GM18526 (cell line): ENCODE data around the gene TMEM107.

Experiments used
- POLR2A ChIP-seq: IDR thresholded peaks from 3 replicates; pipeline ENCODE4 v1.6.1; 2011; ENCODE audit not compliant: insufficient read length; ENCODE audit errors: extremely low read depth

TMEM107 gene

GRCh38 chr17:8176197-8176940, at the start of gene TMEM107:
TSS of gene TMEM107 (minus strand) at chr17:8176380. CDS start at chr17:8176286, 94 bp downstream.
- peak; percentile 65 for TF ChIP-seq POLR2A

DNA sequence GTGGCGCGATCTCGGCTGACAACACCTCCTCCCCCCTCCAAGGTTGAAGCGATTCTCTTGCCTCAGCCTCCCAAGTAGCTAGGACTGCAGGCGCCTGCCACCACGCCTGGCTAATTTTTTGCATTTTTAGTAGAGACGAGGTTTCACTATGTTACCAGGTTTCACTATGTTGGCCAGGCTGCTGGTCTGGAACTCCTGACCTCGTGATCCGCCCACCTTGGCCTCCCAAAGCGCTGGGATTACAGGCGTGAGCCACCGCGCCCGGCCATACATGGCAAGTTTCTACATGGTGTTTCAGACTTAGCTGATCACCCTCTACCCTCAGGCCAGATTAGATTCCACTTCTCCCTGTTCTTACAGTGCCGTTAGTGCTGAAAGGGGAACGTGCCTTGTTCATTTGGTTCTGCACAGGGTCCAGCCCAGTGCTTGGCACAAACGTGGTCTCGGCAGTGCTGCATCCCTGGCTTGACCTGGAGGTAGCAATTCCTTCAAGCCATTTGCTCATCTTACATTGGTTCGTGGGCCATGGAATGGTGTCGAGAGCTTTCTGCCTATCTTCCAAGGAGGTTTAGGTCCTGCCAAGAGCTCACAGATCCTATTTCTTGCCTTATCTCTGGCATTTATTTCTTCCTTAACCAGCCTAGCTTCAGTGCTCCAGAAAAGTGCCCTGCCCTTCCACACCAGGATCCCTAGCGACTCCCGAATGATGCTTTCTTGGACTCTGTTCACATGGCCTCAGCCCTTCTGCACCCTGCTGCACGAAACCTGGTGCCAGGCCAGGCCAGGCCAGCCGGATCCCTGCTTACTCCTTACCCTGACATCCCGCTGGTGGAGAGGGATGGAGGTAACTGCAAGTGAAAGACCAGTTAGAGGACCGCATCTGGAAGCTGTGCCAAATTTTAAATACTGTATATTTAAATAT, 49.0 kb upstream of the TMEM107 start:
- no peak for TF ChIP-seq POLR2A

GRCh38 chr17:8223356-8224126, 47.4 kb upstream of the TMEM107 start:
- no peak for TF ChIP-seq POLR2A

DNA sequence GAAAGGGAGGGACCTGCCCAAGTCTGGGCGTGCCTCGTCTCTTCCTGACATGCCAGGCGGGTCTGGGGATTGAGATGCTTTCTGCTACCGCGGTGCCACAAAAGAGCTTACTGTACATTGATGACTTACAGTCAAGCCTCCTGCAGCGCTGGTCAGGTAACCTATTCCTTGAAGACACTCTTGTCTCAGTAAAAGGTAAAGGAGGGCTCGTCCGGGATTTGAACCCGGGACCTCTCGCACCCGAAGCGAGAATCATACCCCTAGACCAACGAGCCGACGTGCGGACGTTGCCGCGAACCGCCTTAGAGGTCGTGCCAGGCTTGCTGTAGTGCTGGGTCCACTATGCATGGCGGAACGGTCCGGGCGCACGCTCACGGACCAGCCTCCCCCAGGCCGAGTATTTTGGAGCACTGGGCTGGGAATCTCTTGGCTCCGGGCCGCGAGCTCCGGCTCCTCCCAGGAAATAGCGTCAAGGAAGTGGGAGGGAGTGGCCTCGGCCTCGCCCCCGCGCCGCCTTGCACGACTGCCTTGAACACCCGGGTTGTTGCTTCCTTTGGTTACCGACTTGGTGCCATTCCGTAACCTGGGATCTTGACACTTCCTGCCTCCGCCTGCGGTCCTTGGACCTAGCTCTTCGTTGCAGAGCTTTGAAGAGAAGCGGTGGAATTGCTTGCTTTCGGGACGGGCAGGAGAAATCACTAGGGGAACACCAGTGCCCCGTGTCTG, 46.6 kb upstream of the TMEM107 start:
- TF ChIP-seq POLR2A, result peak; percentile 66

GRCh38 chr17:8222380-8222629, 46.1 kb upstream of the TMEM107 start:
- TF ChIP-seq POLR2A, result no peak

DNA sequence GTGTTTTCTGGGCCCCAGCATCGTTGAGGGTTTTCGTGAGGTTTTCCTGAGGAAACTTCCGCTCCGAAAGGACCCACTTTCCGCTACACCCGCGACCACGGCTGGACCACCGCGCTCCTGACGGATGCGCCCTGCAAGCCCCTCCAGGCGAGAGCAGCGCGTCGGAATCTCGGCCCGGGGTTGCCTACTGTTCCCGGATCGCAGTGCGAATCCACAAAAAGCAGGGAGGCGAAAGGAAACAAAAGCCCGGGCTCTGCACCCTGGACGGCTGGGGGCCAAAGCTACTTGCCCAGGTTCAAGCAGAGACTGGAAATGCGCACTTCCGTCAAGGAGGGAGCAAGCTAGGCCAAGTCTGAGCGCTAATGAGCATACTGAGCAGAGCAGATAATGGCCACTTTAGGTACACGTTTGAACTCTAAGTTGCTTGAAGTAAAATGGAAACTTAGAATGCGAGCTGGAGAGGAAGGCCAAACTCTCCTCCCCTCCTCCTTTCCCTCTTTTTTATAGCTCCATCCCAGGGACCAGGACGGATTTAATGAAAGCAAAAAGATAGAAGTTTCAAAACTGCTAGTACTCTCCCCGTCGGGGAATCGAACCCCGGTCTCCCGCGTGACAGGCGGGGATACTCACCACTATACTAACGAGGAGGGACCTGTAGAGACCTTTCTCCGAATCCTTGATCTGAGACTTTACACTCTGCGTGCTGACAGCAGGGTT, 45.6 kb upstream of the TMEM107 start:
- TF ChIP-seq POLR2A, result peak; percentile 30

GRCh38 chr17:8220783-8221662, 44.8 kb upstream of the TMEM107 start:
- TF ChIP-seq POLR2A, result no peak

- no peak for TF ChIP-seq POLR2A
Observed at GRCh38 chr17:8212312-8213180, 36.4 kb upstream of the TMEM107 start.

GRCh38 chr17:8210761-8211458, 34.7 kb upstream of the TMEM107 start:
- no peak for TF ChIP-seq POLR2A

- peak; percentile 96 for TF ChIP-seq POLR2A
Observed at GRCh38 chr17:8209907-8210760, 34.0 kb upstream of the TMEM107 start, which contains the start of gene AURKB. TSS of gene AURKB (minus strand) at chr17:8210575. CDS start at chr17:8210224, 351 bp downstream.

GRCh38 chr17:8206536-8206935, 30.4 kb upstream of the TMEM107 start:
- no peak for TF ChIP-seq POLR2A
